ENCODE data around the gene LRRC27.

- TF ChIP-seq CTCF (IDR thresholded peaks at IDR 0.05) (no peak), POLR2A (IDR thresholded peaks at IDR 0.05) (no peak), POLR2AphosphoS5 (IDR thresholded peaks at IDR 0.05) (no peak)
Measured at GRCh38 chr10:132425029-132425756, 93.2 kb downstream of the LRRC27 start.

All from breast epithelium (tissue), 3 donors.